ENCODE data around the gene MMGT1.

Gene MMGT1

DNA sequence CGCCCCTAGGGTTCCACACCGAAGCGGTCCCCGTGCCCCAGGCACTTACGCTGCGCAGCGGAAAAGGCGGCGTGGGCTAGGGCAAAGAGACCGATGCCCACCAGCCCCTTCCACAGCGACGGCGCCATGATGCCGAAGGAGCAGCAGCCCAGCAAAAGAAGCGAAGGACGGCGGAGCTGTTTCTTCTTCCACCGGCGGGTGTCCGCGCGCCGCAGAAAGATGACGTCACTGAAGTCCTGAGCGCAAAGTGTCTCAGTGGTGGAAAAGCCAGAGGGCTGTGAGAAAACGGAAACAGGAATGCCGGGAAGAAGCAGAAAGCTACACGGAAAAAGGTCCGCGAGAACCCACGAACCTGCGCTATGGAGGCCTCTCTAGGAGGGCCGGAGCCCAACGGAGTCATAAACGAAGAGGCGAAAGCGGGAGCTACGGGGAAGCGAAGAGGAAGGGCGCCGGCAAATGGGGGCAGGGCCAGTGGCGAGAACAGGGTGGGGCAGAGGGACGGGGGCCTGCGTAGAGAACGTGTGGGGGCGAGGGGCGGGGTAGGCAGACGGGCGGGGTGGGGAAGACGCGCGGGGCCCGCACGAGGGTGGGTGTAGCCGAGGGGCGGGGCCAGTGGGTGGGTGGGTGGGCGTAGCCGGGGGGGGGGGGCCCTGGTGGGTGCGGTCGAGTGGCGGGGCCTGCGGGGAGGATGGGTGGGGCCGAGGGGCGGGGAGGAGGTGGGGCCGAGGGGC lies at the start of gene MMGT1:
MMGT1 (minus strand) TSS at position 441 of the 731 bp plus-strand sequence; CDS start at position 128, 313 bp downstream.
- Histone ChIP-seq H3K9me3 (ENCODE audit: control insufficient read depth, insufficient read depth, low read depth, low read length) (no peaks in the 10 kb centered on the region), H3K9ac (ENCODE audit: low read length) (peak within 1 kb of the TSS; percentile 92), H3K27me3 (ENCODE audit: control insufficient read depth, insufficient read depth, low read length) (peaks cover 4% of the 10 kb centered on the region; the same call in 1 of the 2 replicates), H3K4me1 (ENCODE audit: control insufficient read depth, insufficient read depth, low read length) (peaks cover 11% of the 10 kb centered on the region), H3K4me3 (ENCODE audit: low read depth, low read length) (peak within 1 kb of the TSS; percentile 93), H3K27ac (ENCODE audit: low read depth, low read length) (peak within 1 kb of the TSS; percentile 54), H3K36me3 (ENCODE audit: control insufficient read depth, insufficient read depth, low read length) (peaks cover 1% of the 10 kb centered on the region; the same call in 1 of the 2 replicates)

DNA sequence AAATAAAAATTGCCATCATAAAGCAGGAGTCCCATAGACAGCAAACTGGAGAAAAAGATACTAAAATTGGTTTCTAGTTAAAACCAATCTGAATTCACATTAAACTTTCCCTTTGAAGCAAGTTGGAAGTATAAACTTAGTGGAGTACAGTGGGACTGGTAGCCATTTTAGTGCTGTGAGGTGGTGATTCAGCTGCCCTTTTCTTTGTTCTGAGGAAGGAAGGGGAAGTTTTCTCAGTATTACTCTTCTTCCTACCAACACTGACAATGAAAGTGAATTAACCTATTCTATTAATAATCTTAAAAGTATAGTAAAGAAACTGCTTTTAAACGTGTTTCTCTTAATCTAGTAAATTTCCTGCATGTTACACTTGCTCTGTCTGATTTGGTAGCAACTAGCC lies 48.1 kb upstream of the MMGT1 start:
- Histone ChIP-seq H3K9ac (ENCODE audit: low read length) (no peak overlapping the region), H3K4me3 (ENCODE audit: low read depth, low read length) (no peak overlapping the region), H3K9me3 (ENCODE audit: control insufficient read depth, insufficient read depth, low read depth, low read length) (no peaks in the 10 kb centered on the region), H3K27me3 (ENCODE audit: control insufficient read depth, insufficient read depth, low read length) (no peaks in the 10 kb centered on the region; the same call in 1 of the 2 replicates), H3K27ac (ENCODE audit: low read depth, low read length) (no peak overlapping the region), H3K36me3 (ENCODE audit: control insufficient read depth, insufficient read depth, low read length) (peaks cover 48% of the 10 kb centered on the region), H3K4me1 (ENCODE audit: control insufficient read depth, insufficient read depth, low read length) (no peaks in the 10 kb centered on the region)

DNA sequence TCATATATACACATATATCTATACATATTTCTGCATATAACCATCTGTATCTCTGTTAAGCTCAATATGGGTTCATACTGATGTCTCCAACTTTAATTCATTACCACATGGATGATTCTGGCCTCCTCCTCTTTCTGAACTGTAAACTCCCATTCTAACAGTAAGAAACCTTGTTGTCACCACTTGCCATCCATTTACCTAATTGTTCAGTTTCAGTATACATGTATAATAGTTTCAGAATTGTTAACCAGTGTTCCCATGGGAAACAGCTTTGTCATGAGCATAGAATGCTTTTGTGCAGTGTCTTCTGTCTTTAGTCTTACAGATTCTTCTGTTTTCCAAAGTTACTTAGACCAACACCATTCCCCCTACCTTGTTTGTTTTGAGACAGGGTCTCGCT lies 47.4 kb upstream of the MMGT1 start:
- H3K4me1 ChIP-seq (ENCODE audit: control insufficient read depth, insufficient read depth, low read length): no peaks in the 10 kb centered on the region
- no peak overlapping the region for H3K4me3 ChIP-seq (ENCODE audit: low read depth, low read length)
- H3K9me3 ChIP-seq (ENCODE audit: control insufficient read depth, insufficient read depth, low read depth, low read length): no peaks in the 10 kb centered on the region
- no peak overlapping the region for H3K27ac ChIP-seq (ENCODE audit: low read depth, low read length)
- H3K27me3 ChIP-seq (ENCODE audit: control insufficient read depth, insufficient read depth, low read length): no peaks in the 10 kb centered on the region; the same call in 1 of the 2 replicates
- H3K9ac ChIP-seq (ENCODE audit: low read length): no peak overlapping the region
- peaks cover 48% of the 10 kb centered on the region for H3K36me3 ChIP-seq (ENCODE audit: control insufficient read depth, insufficient read depth, low read length)

DNA sequence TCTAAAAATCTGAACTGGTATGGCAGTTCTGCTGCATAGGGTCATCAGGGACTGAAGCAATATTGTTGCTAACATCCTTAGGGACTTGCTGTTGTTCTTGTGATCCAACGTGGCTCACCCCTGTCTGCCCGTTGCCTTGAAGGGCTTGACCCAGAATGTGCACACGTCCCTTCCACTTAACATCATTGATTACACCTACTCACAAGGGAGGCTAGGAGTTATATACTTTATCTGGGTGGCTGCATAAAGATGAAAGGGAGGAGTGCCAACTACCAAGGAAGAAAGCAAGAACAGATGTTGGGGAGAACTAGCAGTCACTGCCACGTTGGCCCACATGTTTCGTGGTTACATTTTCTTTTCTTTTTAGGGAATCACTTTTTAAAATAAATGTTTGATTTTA lies 45.4 kb upstream of the MMGT1 start:
- H3K9me3 ChIP-seq (ENCODE audit: control insufficient read depth, insufficient read depth, low read depth, low read length): no peaks in the 10 kb centered on the region
- H3K4me3 ChIP-seq (ENCODE audit: low read depth, low read length): no peak overlapping the region
- no peaks in the 10 kb centered on the region for H3K4me1 ChIP-seq (ENCODE audit: control insufficient read depth, insufficient read depth, low read length)
- no peaks in the 10 kb centered on the region; the same call in 1 of the 2 replicates for H3K27me3 ChIP-seq (ENCODE audit: control insufficient read depth, insufficient read depth, low read length)
- peaks cover 46% of the 10 kb centered on the region for H3K36me3 ChIP-seq (ENCODE audit: control insufficient read depth, insufficient read depth, low read length)
- no peak overlapping the region for H3K27ac ChIP-seq (ENCODE audit: low read depth, low read length)
- H3K9ac ChIP-seq (ENCODE audit: low read length): no peak overlapping the region

DNA sequence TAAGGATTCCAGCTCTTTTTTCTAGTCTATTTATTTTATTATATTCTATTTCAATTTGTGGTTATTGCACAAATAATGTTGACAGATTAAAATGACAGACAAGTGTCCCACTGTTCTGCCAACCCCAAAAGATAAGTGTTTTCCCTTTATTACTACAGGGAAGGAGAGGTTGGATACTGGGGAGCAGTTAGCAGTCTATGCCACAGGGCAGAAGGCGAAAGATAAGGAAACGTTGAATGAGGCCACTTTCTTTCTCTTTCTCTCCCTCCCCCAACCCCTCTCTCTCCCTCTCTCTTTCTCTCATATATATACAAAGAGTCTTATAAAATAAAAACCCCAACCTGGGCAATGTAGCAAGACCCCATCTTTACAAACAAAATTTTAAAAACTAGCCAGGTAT lies 43.1 kb upstream of the MMGT1 start:
- H3K27me3 ChIP-seq (ENCODE audit: control insufficient read depth, insufficient read depth, low read length): no peaks in the 10 kb centered on the region; the same call in 1 of the 2 replicates
- H3K4me1 ChIP-seq (ENCODE audit: control insufficient read depth, insufficient read depth, low read length): no peaks in the 10 kb centered on the region
- H3K9ac ChIP-seq (ENCODE audit: low read length): no peak overlapping the region
- H3K9me3 ChIP-seq (ENCODE audit: control insufficient read depth, insufficient read depth, low read depth, low read length): no peaks in the 10 kb centered on the region
- no peak overlapping the region for H3K27ac ChIP-seq (ENCODE audit: low read depth, low read length)
- no peak overlapping the region for H3K4me3 ChIP-seq (ENCODE audit: low read depth, low read length)
- H3K36me3 ChIP-seq (ENCODE audit: control insufficient read depth, insufficient read depth, low read length): peaks cover 58% of the 10 kb centered on the region

DNA sequence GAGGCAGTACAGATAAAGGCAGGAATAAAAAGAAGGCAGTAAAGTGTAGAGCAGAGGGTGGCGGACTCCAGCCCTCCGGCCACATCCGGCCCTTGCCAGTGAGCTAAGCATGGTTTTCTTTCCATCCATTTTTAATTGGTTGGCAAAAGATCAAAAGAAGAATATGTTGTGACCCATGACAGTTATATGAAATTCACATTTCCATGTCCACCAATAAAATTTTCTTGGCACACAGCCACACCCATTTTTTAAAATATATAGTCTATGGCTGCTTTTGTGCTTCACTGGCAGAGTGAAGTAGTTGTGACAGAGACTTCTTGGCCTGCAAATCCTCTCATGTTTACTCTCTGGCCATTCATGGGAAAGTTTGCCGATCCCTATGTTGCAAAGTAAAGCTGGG lies 41.2 kb upstream of the MMGT1 start:
- Histone ChIP-seq H3K27ac (ENCODE audit: low read depth, low read length) (no peak overlapping the region), H3K4me3 (ENCODE audit: low read depth, low read length) (no peak overlapping the region), H3K9ac (ENCODE audit: low read length) (no peak overlapping the region), H3K36me3 (ENCODE audit: control insufficient read depth, insufficient read depth, low read length) (peaks cover 50% of the 10 kb centered on the region), H3K27me3 (ENCODE audit: control insufficient read depth, insufficient read depth, low read length) (no peaks in the 10 kb centered on the region; the same call in 1 of the 2 replicates), H3K4me1 (ENCODE audit: control insufficient read depth, insufficient read depth, low read length) (no peaks in the 10 kb centered on the region), H3K9me3 (ENCODE audit: control insufficient read depth, insufficient read depth, low read depth, low read length) (no peaks in the 10 kb centered on the region)

DNA sequence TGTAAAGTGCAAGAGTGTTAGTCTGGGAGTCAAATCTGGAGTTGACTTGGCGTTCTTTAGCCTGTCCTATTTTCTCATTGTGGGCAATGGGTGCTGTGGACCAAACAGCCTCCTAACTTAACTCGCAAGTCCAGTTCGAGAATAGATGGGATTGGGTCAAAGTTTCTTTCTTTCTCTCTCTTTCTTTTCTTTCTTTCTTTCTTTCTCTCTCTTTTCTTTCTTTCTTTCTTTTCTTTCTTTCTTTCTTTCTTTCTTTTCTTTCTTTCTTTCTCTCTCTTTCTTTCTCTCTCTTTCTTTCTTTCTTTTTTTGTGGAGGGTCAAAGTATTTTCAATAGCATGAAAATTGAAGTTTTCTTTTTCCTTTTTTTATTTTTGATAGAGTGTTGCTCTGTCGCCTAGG lies 14.5 kb upstream of the MMGT1 start:
- H3K36me3 ChIP-seq (ENCODE audit: control insufficient read depth, insufficient read depth, low read length): no peaks in the 10 kb centered on the region
- no peaks in the 10 kb centered on the region for H3K9me3 ChIP-seq (ENCODE audit: control insufficient read depth, insufficient read depth, low read depth, low read length)
- H3K4me1 ChIP-seq (ENCODE audit: control insufficient read depth, insufficient read depth, low read length): peaks cover 16% of the 10 kb centered on the region
- no peak overlapping the region for H3K4me3 ChIP-seq (ENCODE audit: low read depth, low read length)
- H3K9ac ChIP-seq (ENCODE audit: low read length): no peak overlapping the region
- H3K27ac ChIP-seq (ENCODE audit: low read depth, low read length): no peak overlapping the region
- no peaks in the 10 kb centered on the region for H3K27me3 ChIP-seq (ENCODE audit: control insufficient read depth, insufficient read depth, low read length)

DNA sequence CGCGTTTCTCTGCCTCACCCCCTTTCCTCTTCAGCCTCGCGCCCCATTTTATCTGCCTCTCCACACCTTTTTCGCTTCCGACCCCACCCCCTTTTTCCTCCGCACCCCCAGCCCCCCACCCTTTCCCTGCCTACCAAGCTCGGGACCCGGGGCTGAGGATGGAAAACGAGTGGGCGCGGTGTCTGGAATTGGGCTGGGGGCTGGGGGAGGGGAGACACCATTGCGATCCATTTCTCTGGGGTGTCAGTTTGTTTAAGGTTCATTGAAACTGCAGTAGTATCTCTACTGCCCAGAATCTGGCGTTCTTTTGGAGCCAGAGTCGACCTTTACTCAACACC lies 12.2 kb upstream of the MMGT1 start:
- Histone ChIP-seq H3K27ac (ENCODE audit: low read depth, low read length) (no peak overlapping the region), H3K9ac (ENCODE audit: low read length) (peak overlapping the region; percentile 91), H3K36me3 (ENCODE audit: control insufficient read depth, insufficient read depth, low read length) (no peaks in the 10 kb centered on the region), H3K4me3 (ENCODE audit: low read depth, low read length) (peak overlapping the region; percentile 98), H3K27me3 (ENCODE audit: control insufficient read depth, insufficient read depth, low read length) (no peaks in the 10 kb centered on the region), H3K9me3 (ENCODE audit: control insufficient read depth, insufficient read depth, low read depth, low read length) (no peaks in the 10 kb centered on the region), H3K4me1 (ENCODE audit: control insufficient read depth, insufficient read depth, low read length) (peaks cover 16% of the 10 kb centered on the region)

DNA sequence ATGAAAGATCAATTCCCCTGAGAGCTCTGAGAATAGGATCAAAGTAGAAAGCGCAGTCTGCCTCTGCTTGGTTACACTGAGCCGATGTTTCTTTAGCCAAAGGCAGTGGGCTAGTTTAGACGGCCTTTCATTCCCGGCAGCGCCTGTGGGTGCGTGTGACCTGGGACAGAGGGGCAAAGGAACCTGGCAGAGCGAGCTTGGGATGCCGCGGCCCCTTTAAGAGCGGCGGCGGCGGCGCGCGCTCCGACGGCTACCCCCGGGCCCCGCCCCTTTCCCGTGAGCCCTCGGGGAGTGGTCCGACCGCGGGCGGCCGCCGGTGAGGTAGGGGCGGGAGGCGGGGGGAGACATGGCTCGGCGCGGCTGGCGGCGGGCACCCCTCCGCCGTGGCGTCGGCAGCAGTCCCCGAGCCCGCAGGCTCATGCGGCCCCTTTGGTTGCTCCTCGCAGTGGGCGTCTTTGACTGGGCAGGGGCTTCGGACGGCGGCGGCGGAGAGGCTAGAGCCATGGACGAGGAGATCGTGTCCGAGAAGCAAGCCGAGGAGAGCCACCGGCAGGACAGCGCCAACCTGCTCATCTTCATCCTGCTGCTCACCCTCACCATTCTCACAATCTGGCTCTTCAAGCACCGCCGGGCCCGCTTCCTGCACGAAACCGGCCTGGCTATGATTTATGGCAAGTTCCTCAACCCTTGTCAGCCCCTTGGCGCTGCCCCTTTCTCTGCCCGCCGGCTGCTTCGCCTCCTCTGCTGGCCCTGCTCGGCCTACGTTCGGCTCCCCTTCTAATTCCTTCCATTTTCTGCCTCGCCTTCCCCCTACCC lies 11.6 kb upstream of the MMGT1 start, which contains the start of gene SLC9A6:
SLC9A6 (plus strand) TSS at position 279 of the 816 bp plus-strand sequence; CDS start at position 503, 224 bp downstream.
- peak within 1 kb of the TSS; percentile 98 for H3K4me3 ChIP-seq (ENCODE audit: low read depth, low read length)
- H3K9me3 ChIP-seq (ENCODE audit: control insufficient read depth, insufficient read depth, low read depth, low read length): no peaks in the 10 kb centered on the region
- peak within 1 kb of the TSS; percentile 36; the same call in 1 of the 2 replicates for H3K27ac ChIP-seq (ENCODE audit: low read depth, low read length)
- H3K27me3 ChIP-seq (ENCODE audit: control insufficient read depth, insufficient read depth, low read length): no peaks in the 10 kb centered on the region
- no peaks in the 10 kb centered on the region for H3K36me3 ChIP-seq (ENCODE audit: control insufficient read depth, insufficient read depth, low read length)
- H3K9ac ChIP-seq (ENCODE audit: low read length): peak within 1 kb of the TSS; percentile 91
- peaks cover 16% of the 10 kb centered on the region for H3K4me1 ChIP-seq (ENCODE audit: control insufficient read depth, insufficient read depth, low read length)

DNA sequence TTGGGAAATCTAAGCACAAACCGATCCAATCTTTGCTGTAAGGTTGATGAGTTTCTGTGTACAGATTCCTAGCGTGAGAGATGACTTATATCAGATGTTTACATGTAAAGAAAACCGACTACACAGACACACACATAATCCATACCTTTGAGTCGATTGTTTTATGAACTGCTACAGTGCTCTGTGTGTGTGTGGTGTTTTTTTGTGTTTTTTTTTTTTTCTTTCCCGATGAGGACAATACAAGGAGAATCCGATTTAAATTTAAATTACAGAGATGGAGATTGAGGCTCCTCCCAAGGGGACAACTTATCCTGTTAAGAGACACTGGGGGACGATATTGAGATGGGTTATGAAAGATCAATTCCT lies 11.0 kb upstream of the MMGT1 start:
- H3K27ac ChIP-seq (ENCODE audit: low read depth, low read length): 0 out of 2 replicates have a peak overlapping the region, but pooled peaks have one; percentile 2
- H3K9ac ChIP-seq (ENCODE audit: low read length): peak overlapping the region; percentile 61
- peak overlapping the region; percentile 98 for H3K4me3 ChIP-seq (ENCODE audit: low read depth, low read length)
- H3K36me3 ChIP-seq (ENCODE audit: control insufficient read depth, insufficient read depth, low read length): no peaks in the 10 kb centered on the region
- H3K4me1 ChIP-seq (ENCODE audit: control insufficient read depth, insufficient read depth, low read length): peaks cover 16% of the 10 kb centered on the region
- H3K27me3 ChIP-seq (ENCODE audit: control insufficient read depth, insufficient read depth, low read length): no peaks in the 10 kb centered on the region
- no peaks in the 10 kb centered on the region for H3K9me3 ChIP-seq (ENCODE audit: control insufficient read depth, insufficient read depth, low read depth, low read length)

DNA sequence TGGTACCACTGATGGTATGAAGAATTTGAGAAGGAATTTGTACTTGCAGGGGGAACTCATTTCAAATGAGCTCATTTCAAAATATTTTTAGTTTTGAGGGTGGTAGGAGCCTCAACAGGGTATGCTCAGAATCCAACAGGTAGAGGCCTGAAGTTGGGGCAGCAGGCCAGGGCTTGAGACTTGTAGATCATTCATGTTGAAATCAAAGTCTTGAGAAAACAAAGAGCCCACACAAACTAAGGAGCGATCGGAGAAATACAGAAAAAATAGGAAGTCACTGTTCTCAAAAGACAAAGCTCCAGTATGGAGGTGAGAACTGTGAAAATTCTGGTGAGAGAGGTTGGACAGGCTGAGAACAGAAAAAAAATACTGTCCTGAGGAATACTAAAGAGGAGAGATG lies 10.5 kb upstream of the MMGT1 start:
- H3K4me3 ChIP-seq (ENCODE audit: low read depth, low read length): peak overlapping the region; percentile 98
- no peaks in the 10 kb centered on the region for H3K36me3 ChIP-seq (ENCODE audit: control insufficient read depth, insufficient read depth, low read length)
- no peaks in the 10 kb centered on the region for H3K9me3 ChIP-seq (ENCODE audit: control insufficient read depth, insufficient read depth, low read depth, low read length)
- H3K27me3 ChIP-seq (ENCODE audit: control insufficient read depth, insufficient read depth, low read length): no peaks in the 10 kb centered on the region
- no peak overlapping the region for H3K9ac ChIP-seq (ENCODE audit: low read length)
- H3K4me1 ChIP-seq (ENCODE audit: control insufficient read depth, insufficient read depth, low read length): peaks cover 16% of the 10 kb centered on the region
- no peak overlapping the region for H3K27ac ChIP-seq (ENCODE audit: low read depth, low read length)

All from HUES6 (cell line).